ENCODE data around the gene PGM1.

GRCh38 chr1:63641615-63642014, 48.4 kb downstream of the PGM1 start:
- TF ChIP-seq CTCF (IDR thresholded peaks at IDR 0.05) (no peak), POLR2A (IDR thresholded peaks at IDR 0.05) (no peak)
